Neural cell (in vitro differentiated cells): Measurements from ENCODE around the gene PIK3IP1. TPM values are rescaled to one million over a fixed set of nuclear protein-coding genes. Genes with fewer than 3 reads are reported as not detected.

Experiments used
- H2AFZ ChIP-seq: fragments of 200-600, 300-800 bp; sonication (generic), shearing (Covaris generic); 2 replicates; pipeline ENCODE4 v1.6.0; 2014; ENCODE audit warnings: low read depth, mild to moderate bottlenecking, antibody characterized with exemption, low read length, moderate library complexity
- H3F3A ChIP-seq: fragments of 200-600 bp; shearing (Covaris generic); 2 replicates; pipeline ENCODE4 v1.6.1; 2016; ENCODE audit warnings: mild to moderate bottlenecking, moderate library complexity, mixed read lengths, antibody characterized with exemption, low read length; ENCODE audit not compliant: insufficient read depth, poor library complexity, severe bottlenecking
- H3K27ac ChIP-seq: fragments of 200-600, 300-800 bp; sonication (generic), shearing (Covaris generic); 2 replicates; pipeline ENCODE4 v1.5.1; 2014; ENCODE audit warnings: mild to moderate bottlenecking, low read length, moderate library complexity
- H3K27me3 ChIP-seq: fragments of 300-800, 200-600 bp; sonication (generic), shearing (Covaris generic); 2 replicates; pipeline ENCODE4 v1.6.0; 2014; ENCODE audit warnings: mild to moderate bottlenecking, low read depth, low read length, moderate library complexity; ENCODE audit not compliant: insufficient read depth
- H3K36me3 ChIP-seq: fragments of 300-800, 200-600 bp; sonication (generic), shearing (Covaris generic); 2 replicates; pipeline ENCODE4 v1.5.1; 2014; ENCODE audit warnings: mild to moderate bottlenecking, antibody characterized with exemption, low read length, moderate library complexity; ENCODE audit not compliant: insufficient read depth
- H3K4me2 ChIP-seq: fragments of 300-800, 200-600 bp; sonication (generic), shearing (Covaris generic); 2 replicates; pipeline ENCODE4 v1.6.0; 2014; ENCODE audit warnings: mild to moderate bottlenecking, low read length
- H3K4me3 ChIP-seq: fragments of 300-800, 200-600 bp; sonication (generic), shearing (Covaris generic); 2 replicates; pipeline ENCODE4 v1.5.1; 2014; ENCODE audit warnings: mild to moderate bottlenecking, low read length, moderate library complexity
- H3K79me2 ChIP-seq: fragments of 200-600 bp; shearing (Covaris generic); replicated peaks from 2 replicates; pipeline ENCODE4 v1.6.0; 2014; ENCODE audit warnings: mild to moderate bottlenecking, low read length, moderate library complexity; ENCODE audit not compliant: insufficient read depth
- H3K9ac ChIP-seq: fragments of 300-800, 200-600 bp; sonication (generic), shearing (Covaris generic); 2 replicates; pipeline ENCODE4 v1.6.1; 2016; ENCODE audit warnings: mild to moderate bottlenecking, low read length, mixed read lengths
- H3K9me2 ChIP-seq: fragments of 200-600 bp; shearing (Covaris generic); 2 replicates; pipeline ENCODE4 v1.6.1; 2016; ENCODE audit warnings: mild to moderate bottlenecking, low read length, mixed read lengths; ENCODE audit not compliant: insufficient read depth
- H3K9me3 ChIP-seq: fragments of 200-600, 300-800 bp; sonication (generic), shearing (Covaris generic); 2 replicates; pipeline ENCODE4 v1.6.1; 2016; ENCODE audit warnings: mild to moderate bottlenecking, mixed run types, low read length, moderate library complexity, mixed read lengths
- H4K20me1 ChIP-seq: fragments of 200-600 bp; shearing (Covaris generic); 2 replicates; pipeline ENCODE4 v1.6.1; 2016; ENCODE audit warnings: mild to moderate bottlenecking, mixed run types; ENCODE audit not compliant: insufficient read depth
- EP300 ChIP-seq: fragments of 450-650 bp; conservative IDR thresholded peaks from 2 replicates; pipeline ENCODE4 v1.6.1; 2014; ENCODE audit warnings: antibody characterized with exemption, mild to moderate bottlenecking, moderate library complexity; ENCODE audit not compliant: poor library complexity, severe bottlenecking
- EZH2 ChIP-seq: fragments of 200-600, 300-800 bp; shearing (Covaris generic), sonication (generic); IDR thresholded peaks from 2 replicates; pipeline ENCODE4 v1.6.1; 2014; ENCODE audit warnings: antibody characterized with exemption, low read length, borderline replicate concordance, mild to moderate bottlenecking; ENCODE audit not compliant: insufficient read depth, poor library complexity, severe bottlenecking
- MXI1 ChIP-seq: fragments of 450-650 bp; conservative IDR thresholded peaks from 2 replicates; pipeline ENCODE4 v1.6.1; 2014; ENCODE audit warnings: antibody characterized with exemption, mild to moderate bottlenecking; ENCODE audit not compliant: poor library complexity, severe bottlenecking
- POLR2AphosphoS5 ChIP-seq: IDR thresholded peaks from 2 replicates; pipeline ENCODE4 v1.6.1; 2012
- REST ChIP-seq: IDR thresholded peaks from 2 replicates; pipeline ENCODE4 v1.6.1; 2012; ENCODE audit warnings: borderline replicate concordance
- SMC3 ChIP-seq: fragments of 450-650 bp; conservative IDR thresholded peaks from 2 replicates; pipeline ENCODE4 v1.6.1; 2014; ENCODE audit warnings: antibody characterized with exemption, mild to moderate bottlenecking, moderate library complexity; ENCODE audit not compliant: poor library complexity
- polyA plus RNA-seq: library from polyadenylated mRNA; depleted of rRNA; stranded (reverse); fragments of >200 nt; gene quantifications from 2 replicates; pipeline ENCODE4 v1.2.3, GENCODE V29; 2014
- TF ChIP-seq, protein P1 (sequence below): fragments of 450-650 bp; IDR thresholded peaks from 2 replicates; pipeline ENCODE4 v1.5.1; 2014; ENCODE audit warnings: antibody characterized with exemption, mild to moderate bottlenecking, moderate library complexity; ENCODE audit not compliant: poor library complexity, severe bottlenecking

Gene PIK3IP1
- polyA plus RNA-seq, 1 donor from 2014 or later, result 32.0 TPM

GRCh38 chr22:31328544-31328960 is 36.3 kb upstream of the PIK3IP1 start:
- H3K36me3 ChIP-seq, result no peaks in the 10 kb centered on the region
- H3K9me3 ChIP-seq, result no peaks in the 10 kb centered on the region
- H3K27me3 ChIP-seq, result no peaks in the 10 kb centered on the region
- no peak overlapping the region for H2AFZ ChIP-seq
- H3K9ac ChIP-seq, result no peak overlapping the region
- H3K79me2 ChIP-seq, result peaks cover 13% of the 10 kb centered on the region
- H3K9me2 ChIP-seq, result no peaks in the 10 kb centered on the region
- H3K4me2 ChIP-seq, result no peak overlapping the region
- TF ChIP-seq REST, result no peak
- TF ChIP-seq EP300, result no peak
- H3K27ac ChIP-seq, result no peak overlapping the region
- H4K20me1 ChIP-seq, result no peaks in the 10 kb centered on the region
- no peak overlapping the region for H3K4me3 ChIP-seq
- H3F3A ChIP-seq, result no peaks in the 10 kb centered on the region

- H3K4me3 ChIP-seq, result no peak overlapping the region
- no peaks in the 10 kb centered on the region for H3K36me3 ChIP-seq
- H3K27ac ChIP-seq, result no peak overlapping the region
Measured at GRCh38 chr22:31327806-31328543, 35.7 kb upstream of the PIK3IP1 start.

DNA sequence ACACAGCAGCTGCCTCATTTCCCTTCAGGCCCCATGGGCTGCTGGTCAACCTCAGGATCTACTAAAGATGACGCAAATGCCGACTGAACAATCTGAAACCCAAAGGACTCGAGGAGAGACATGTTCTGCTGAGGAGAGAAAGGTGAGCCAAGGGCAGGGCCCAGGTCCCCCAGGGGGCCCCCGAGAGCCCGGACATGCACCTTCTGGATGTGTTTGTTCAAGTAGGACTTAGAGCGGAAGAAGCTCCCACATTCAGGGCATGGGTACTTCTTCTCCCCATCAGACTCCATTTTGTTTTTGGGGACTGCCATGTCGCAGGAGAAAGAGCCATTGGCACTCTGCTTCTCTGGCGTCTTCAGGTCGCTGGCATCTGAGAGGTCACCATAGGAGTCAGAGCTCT is 34.6 kb upstream of the PIK3IP1 start:
- no peak overlapping the region for H3K9ac ChIP-seq
- no peaks in the 10 kb centered on the region for H3K36me3 ChIP-seq
- TF ChIP-seq MXI1 (no peak), SMC3 (no peak)

More at GRCh38 chr22:31327806-31328543, 35.7 kb upstream of the PIK3IP1 start:
- no peaks in the 10 kb centered on the region for H3K9me2 ChIP-seq
- no peaks in the 10 kb centered on the region for H3F3A ChIP-seq
- H3K9me3 ChIP-seq, result no peaks in the 10 kb centered on the region
- no peaks in the 10 kb centered on the region for H4K20me1 ChIP-seq
- H3K27me3 ChIP-seq, result no peaks in the 10 kb centered on the region
- no peak overlapping the region for H3K9ac ChIP-seq
- no peak overlapping the region for H3K4me2 ChIP-seq
- TF ChIP-seq POLR2AphosphoS5 (no peak), EZH2 (no peak), SMC3 (no peak)
- TF ChIP-seq, protein P1, sequence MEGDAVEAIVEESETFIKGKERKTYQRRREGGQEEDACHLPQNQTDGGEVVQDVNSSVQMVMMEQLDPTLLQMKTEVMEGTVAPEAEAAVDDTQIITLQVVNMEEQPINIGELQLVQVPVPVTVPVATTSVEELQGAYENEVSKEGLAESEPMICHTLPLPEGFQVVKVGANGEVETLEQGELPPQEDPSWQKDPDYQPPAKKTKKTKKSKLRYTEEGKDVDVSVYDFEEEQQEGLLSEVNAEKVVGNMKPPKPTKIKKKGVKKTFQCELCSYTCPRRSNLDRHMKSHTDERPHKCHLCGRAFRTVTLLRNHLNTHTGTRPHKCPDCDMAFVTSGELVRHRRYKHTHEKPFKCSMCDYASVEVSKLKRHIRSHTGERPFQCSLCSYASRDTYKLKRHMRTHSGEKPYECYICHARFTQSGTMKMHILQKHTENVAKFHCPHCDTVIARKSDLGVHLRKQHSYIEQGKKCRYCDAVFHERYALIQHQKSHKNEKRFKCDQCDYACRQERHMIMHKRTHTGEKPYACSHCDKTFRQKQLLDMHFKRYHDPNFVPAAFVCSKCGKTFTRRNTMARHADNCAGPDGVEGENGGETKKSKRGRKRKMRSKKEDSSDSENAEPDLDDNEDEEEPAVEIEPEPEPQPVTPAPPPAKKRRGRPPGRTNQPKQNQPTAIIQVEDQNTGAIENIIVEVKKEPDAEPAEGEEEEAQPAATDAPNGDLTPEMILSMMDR, result no peak
- H3K79me2 ChIP-seq, result peaks cover 13% of the 10 kb centered on the region
- H2AFZ ChIP-seq, result no peak overlapping the region

More for the DNA sequence above, 34.6 kb upstream of the PIK3IP1 start:
- H2AFZ ChIP-seq, result no peak overlapping the region
- no peak overlapping the region for H3K27ac ChIP-seq
- H3K4me2 ChIP-seq, result no peak overlapping the region
- H3K9me3 ChIP-seq, result no peaks in the 10 kb centered on the region
- H3K4me3 ChIP-seq, result no peak overlapping the region
- H3K79me2 ChIP-seq, result peaks cover 7% of the 10 kb centered on the region
- H3K27me3 ChIP-seq, result no peaks in the 10 kb centered on the region
- no peaks in the 10 kb centered on the region for H3K9me2 ChIP-seq
- H4K20me1 ChIP-seq, result no peaks in the 10 kb centered on the region
- no peaks in the 10 kb centered on the region for H3F3A ChIP-seq
